ENCODE results near the gene AFF1.
"Not testable (repeated sequence)": the region's sequence is repeated elsewhere in the genome, so short reads cannot be mapped to it uniquely, and the experiment has no call there.

Gene AFF1

GRCh38 chr4:87053802-87054767 is 119.3 kb downstream of the AFF1 start:
- no peak for DNase-seq (ENCODE audit: low read depth in 1 of 2, low spot score in 1 of 2)

GRCh38 chr4:87054900-87055299 is 120.1 kb downstream of the AFF1 start:
- DNase-seq (ENCODE audit: low read depth in 1 of 2, low spot score in 1 of 2) = no peak

GRCh38 chr4:87055311-87055710 is 120.5 kb downstream of the AFF1 start:
- DNase-seq (ENCODE audit: low read depth in 1 of 2, low spot score in 1 of 2) = no peak

- DNase-seq (ENCODE audit: low read depth in 1 of 2, low spot score in 1 of 2) = no peak
These were observed 122.1 kb downstream of the AFF1 start for GRCh38 chr4:87056881-87057280.

GRCh38 chr4:87057835-87058355 is 123.1 kb downstream of the AFF1 start:
- DNase-seq (ENCODE audit: low read depth in 1 of 2, low spot score in 1 of 2) = no peak

GRCh38 chr4:87058356-87059073 is 123.7 kb downstream of the AFF1 start:
- DNase-seq (ENCODE audit: low read depth in 1 of 2, low spot score in 1 of 2) = peak in 1 of 2 donors; percentile 37

- DNase-seq (ENCODE audit: low read depth in 1 of 2, low spot score in 1 of 2) = no peak
These were observed 126.1 kb downstream of the AFF1 start for GRCh38 chr4:87060957-87061356.

- no peak for DNase-seq (ENCODE audit: low read depth in 1 of 2, low spot score in 1 of 2)
These were observed 130.2 kb downstream of the AFF1 start for GRCh38 chr4:87065021-87065420.

- DNase-seq (ENCODE audit: low read depth in 1 of 2, low spot score in 1 of 2) = no peak
These were observed 131.8 kb downstream of the AFF1 start for GRCh38 chr4:87066403-87067123.

GRCh38 chr4:87067124-87067885 is 132.5 kb downstream of the AFF1 start:
- no peak for DNase-seq (ENCODE audit: low read depth in 1 of 2, low spot score in 1 of 2)

GRCh38 chr4:87068583-87069021 is 133.8 kb downstream of the AFF1 start:
- DNase-seq (ENCODE audit: low read depth in 1 of 2, low spot score in 1 of 2) = no peak

- no peak for DNase-seq (ENCODE audit: low read depth in 1 of 2, low spot score in 1 of 2)
These were observed 134.4 kb downstream of the AFF1 start for GRCh38 chr4:87069037-87069742.

GRCh38 chr4:87071401-87071800 is 136.6 kb downstream of the AFF1 start:
- DNase-seq (ENCODE audit: low read depth in 1 of 2, low spot score in 1 of 2) = no peak

GRCh38 chr4:87072545-87072944 is 137.7 kb downstream of the AFF1 start:
- not testable (repeated sequence) for DNase-seq (ENCODE audit: low read depth in 1 of 2, low spot score in 1 of 2)

GRCh38 chr4:87073199-87074120 is 138.6 kb downstream of the AFF1 start:
- DNase-seq (ENCODE audit: low read depth in 1 of 2, low spot score in 1 of 2) = peak in 1 of 2 donors; percentile 16

- no peak for DNase-seq (ENCODE audit: low read depth in 1 of 2, low spot score in 1 of 2)
These were observed 139.3 kb downstream of the AFF1 start for GRCh38 chr4:87074121-87074488.

GRCh38 chr4:87075876-87076275 is 141.1 kb downstream of the AFF1 start:
- DNase-seq (ENCODE audit: low read depth in 1 of 2, low spot score in 1 of 2) = no peak

- no peak for DNase-seq (ENCODE audit: low read depth in 1 of 2, low spot score in 1 of 2)
These were observed 142.0 kb downstream of the AFF1 start for GRCh38 chr4:87076690-87077358.

All from stimulated activated CD4-positive, alpha-beta T cell treated with anti-CD3 and anti-CD28 coated beads, Interleukin-15, amount 100 ng/mL, for 1 hour (primary cell).